SU-DHL-6 (cell line): Measurements from ENCODE around the gene COL6A1.
"Not testable (repeated sequence)": the region's sequence is repeated elsewhere in the genome, so short reads cannot be mapped to it uniquely, and the experiment has no call there.

Experiments
- H2AFZ ChIP-seq: fragments of 200-600 bp; sonication (generic); 2 replicates; pipeline ENCODE4 v1.6.1; 2014; ENCODE audit warnings: low read depth, mild to moderate bottlenecking, moderate library complexity, mixed read lengths, antibody characterized with exemption, low read length; ENCODE audit not compliant: severe bottlenecking
- H3F3A ChIP-seq: fragments of 200-600 bp; shearing (Covaris generic); 2 replicates; pipeline ENCODE4 v1.6.0; 2016; ENCODE audit warnings: antibody characterized with exemption, mild to moderate bottlenecking; ENCODE audit not compliant: insufficient read depth
- H3K27ac ChIP-seq: fragments of 200-600 bp; sonication (generic); 2 replicates; pipeline ENCODE4 v1.5.1; 2016; ENCODE audit warnings: low read depth, mild to moderate bottlenecking, low read length, moderate library complexity, mixed read lengths
- H3K27me3 ChIP-seq: fragments of 200-600 bp; sonication (generic), shearing (Covaris generic); 2 replicates; pipeline ENCODE4 v1.6.0; 2014; ENCODE audit warnings: mild to moderate bottlenecking, low read length
- H3K36me3 ChIP-seq: fragments of 200-600 bp; sonication (generic); 2 replicates; pipeline ENCODE4 v1.6.1; 2014; ENCODE audit warnings: mild to moderate bottlenecking, low read length, mixed read lengths
- H3K4me2 ChIP-seq: fragments of 300-600, 200-600 bp; shearing (Covaris generic), sonication (generic); 2 replicates; pipeline ENCODE4 v1.6.0; 2014; ENCODE audit warnings: low read length, low read depth, mild to moderate bottlenecking; ENCODE audit not compliant: poor library complexity, severe bottlenecking
- H3K4me3 ChIP-seq: fragments of 200-600 bp; sonication (generic); 2 replicates; pipeline ENCODE4 v1.5.1; 2014; ENCODE audit warnings: antibody characterized with exemption, low read length, mild to moderate bottlenecking, mixed read lengths; ENCODE audit not compliant: insufficient read depth, poor library complexity, severe bottlenecking
- H3K79me2 ChIP-seq: fragments of 200-600 bp; sonication (generic); 2 replicates; pipeline ENCODE4 v1.6.1; 2014; ENCODE audit warnings: mild to moderate bottlenecking, low read length, moderate library complexity; ENCODE audit not compliant: insufficient read depth
- H3K9ac ChIP-seq: fragments of 200-600 bp; sonication (generic); 2 replicates; pipeline ENCODE4 v1.7.0; 2014; ENCODE audit warnings: mild to moderate bottlenecking, low read length
- H3K9me2 ChIP-seq: fragments of 200-600 bp; sonication (generic); replicated peaks from 2 replicates; pipeline ENCODE4 v1.6.1; 2014; ENCODE audit warnings: low read length; ENCODE audit not compliant: insufficient read depth
- H3K9me3 ChIP-seq: fragments of 200-600 bp; sonication (generic); 2 replicates; pipeline ENCODE4 v1.6.1; 2014; ENCODE audit warnings: low read length, mixed read lengths; ENCODE audit not compliant: insufficient read depth
- H4K20me1 ChIP-seq: fragments of 200-600 bp; sonication (generic); 2 replicates; pipeline ENCODE4 v1.6.1; 2014; ENCODE audit warnings: low read depth, mild to moderate bottlenecking, antibody characterized with exemption, low read length, moderate library complexity, mixed read lengths
- EZH2phosphoT487 ChIP-seq: fragments of 200-600 bp; sonication (generic), shearing (Covaris generic); conservative IDR thresholded peaks from 2 replicates; pipeline ENCODE4 v1.6.1; 2018; ENCODE audit warnings: mild to moderate bottlenecking, antibody characterized with exemption, low read length, moderate library complexity, mixed read lengths
- TF ChIP-seq, protein P1 (sequence below): fragments of 200-600 bp; sonication (generic); IDR thresholded peaks from one replicate; pipeline ENCODE4 v1.5.1; 2017; ENCODE audit warnings: antibody characterized with exemption, mild to moderate bottlenecking, low read length, moderate library complexity; ENCODE audit not compliant: insufficient read depth, poor library complexity, severe bottlenecking

Gene COL6A1

GRCh38 chr21:45974073-45975019 lies 7.2 kb upstream of the COL6A1 start:
- Histone ChIP-seq H3K4me3 (no peak overlapping the region), H3K4me2 (no peak overlapping the region), H3K27me3 (no peaks in the 10 kb centered on the region), H3K36me3 (no peaks in the 10 kb centered on the region), H3K79me2 (no peaks in the 10 kb centered on the region), H3K9me2 (no peaks in the 10 kb centered on the region), H4K20me1 (no peaks in the 10 kb centered on the region), H3F3A (no peaks in the 10 kb centered on the region), H3K27ac (no peak overlapping the region), H2AFZ (no peak overlapping the region), H3K9me3 (no peaks in the 10 kb centered on the region), H3K9ac (no peak overlapping the region)
- TF ChIP-seq, protein P1, sequence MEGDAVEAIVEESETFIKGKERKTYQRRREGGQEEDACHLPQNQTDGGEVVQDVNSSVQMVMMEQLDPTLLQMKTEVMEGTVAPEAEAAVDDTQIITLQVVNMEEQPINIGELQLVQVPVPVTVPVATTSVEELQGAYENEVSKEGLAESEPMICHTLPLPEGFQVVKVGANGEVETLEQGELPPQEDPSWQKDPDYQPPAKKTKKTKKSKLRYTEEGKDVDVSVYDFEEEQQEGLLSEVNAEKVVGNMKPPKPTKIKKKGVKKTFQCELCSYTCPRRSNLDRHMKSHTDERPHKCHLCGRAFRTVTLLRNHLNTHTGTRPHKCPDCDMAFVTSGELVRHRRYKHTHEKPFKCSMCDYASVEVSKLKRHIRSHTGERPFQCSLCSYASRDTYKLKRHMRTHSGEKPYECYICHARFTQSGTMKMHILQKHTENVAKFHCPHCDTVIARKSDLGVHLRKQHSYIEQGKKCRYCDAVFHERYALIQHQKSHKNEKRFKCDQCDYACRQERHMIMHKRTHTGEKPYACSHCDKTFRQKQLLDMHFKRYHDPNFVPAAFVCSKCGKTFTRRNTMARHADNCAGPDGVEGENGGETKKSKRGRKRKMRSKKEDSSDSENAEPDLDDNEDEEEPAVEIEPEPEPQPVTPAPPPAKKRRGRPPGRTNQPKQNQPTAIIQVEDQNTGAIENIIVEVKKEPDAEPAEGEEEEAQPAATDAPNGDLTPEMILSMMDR: no peak
- TF ChIP-seq EZH2phosphoT487: no peak

- no peak overlapping the region for H3K9ac ChIP-seq
- no peaks in the 10 kb centered on the region for H3K36me3 ChIP-seq
- TF ChIP-seq, protein P1: no peak
- no peak for TF ChIP-seq EZH2phosphoT487
- no peaks in the 10 kb centered on the region for H3K27me3 ChIP-seq
- no peak overlapping the region for H3K27ac ChIP-seq
- H3K4me3 ChIP-seq: no peak overlapping the region
- H3K9me2 ChIP-seq: no peaks in the 10 kb centered on the region
- no peak overlapping the region for H2AFZ ChIP-seq
- no peaks in the 10 kb centered on the region for H4K20me1 ChIP-seq
- H3K9me3 ChIP-seq: no peaks in the 10 kb centered on the region
- no peaks in the 10 kb centered on the region for H3K79me2 ChIP-seq
- no peak overlapping the region for H3K4me2 ChIP-seq
- H3F3A ChIP-seq: no peaks in the 10 kb centered on the region
Observed at GRCh38 chr21:45975020-45975666, 6.4 kb upstream of the COL6A1 start.

- not testable (repeated sequence) for H2AFZ ChIP-seq, H3K9me2 ChIP-seq, H4K20me1 ChIP-seq, H3K4me2 ChIP-seq, H3K27me3 ChIP-seq, H3K9me3 ChIP-seq, H3K27ac ChIP-seq, H3K36me3 ChIP-seq, H3K79me2 ChIP-seq, H3K4me3 ChIP-seq, H3F3A ChIP-seq, H3K9ac ChIP-seq
Observed at GRCh38 chr21:45975667-45976409, 5.7 kb upstream of the COL6A1 start.
